ENCODE data around the gene RBBP8NL.

RBBP8NL gene

DNA sequence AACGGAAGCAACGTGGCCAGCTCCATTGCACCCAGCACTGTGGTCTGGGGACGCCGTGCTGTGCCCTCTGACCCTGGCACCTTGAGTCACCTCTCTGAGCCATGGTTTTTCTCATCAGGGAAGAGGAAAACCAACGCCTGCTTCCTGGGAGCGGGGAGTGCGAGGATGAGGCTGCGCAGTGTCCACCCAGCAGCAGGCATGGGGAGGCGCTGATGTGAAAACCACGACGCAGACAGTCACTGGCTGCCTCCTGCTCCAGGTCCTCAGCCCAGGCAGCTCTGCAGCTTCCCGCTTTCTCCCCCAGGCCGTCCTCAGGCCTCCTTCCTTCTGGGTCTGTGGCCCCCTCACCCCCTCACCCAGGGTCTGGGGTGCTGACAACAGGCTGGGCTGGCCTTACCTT, 34.5 kb upstream of the RBBP8NL start:
- DNase-seq, result no peak

DNA sequence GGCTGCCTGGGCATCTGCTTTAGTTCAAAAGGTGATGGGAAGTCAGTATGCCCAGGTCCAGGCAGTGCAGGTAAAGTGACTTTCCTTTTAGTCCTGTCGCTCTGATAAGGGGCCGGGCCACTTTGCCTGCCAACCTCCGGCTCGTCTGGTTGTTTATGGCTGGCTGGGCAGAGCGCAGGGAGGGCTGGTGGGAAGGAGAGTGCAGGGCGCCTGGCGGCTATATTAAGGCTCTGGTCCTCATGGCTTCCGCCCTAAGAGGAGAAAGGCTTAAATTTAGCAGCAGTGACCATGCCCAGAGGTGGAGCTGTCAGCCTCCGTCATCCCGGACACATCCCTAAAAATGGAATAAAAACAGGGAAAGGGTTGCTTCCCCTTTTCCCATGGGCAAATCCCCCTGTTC, 33.8 kb upstream of the RBBP8NL start:
- DNase-seq, result no peak

DNA sequence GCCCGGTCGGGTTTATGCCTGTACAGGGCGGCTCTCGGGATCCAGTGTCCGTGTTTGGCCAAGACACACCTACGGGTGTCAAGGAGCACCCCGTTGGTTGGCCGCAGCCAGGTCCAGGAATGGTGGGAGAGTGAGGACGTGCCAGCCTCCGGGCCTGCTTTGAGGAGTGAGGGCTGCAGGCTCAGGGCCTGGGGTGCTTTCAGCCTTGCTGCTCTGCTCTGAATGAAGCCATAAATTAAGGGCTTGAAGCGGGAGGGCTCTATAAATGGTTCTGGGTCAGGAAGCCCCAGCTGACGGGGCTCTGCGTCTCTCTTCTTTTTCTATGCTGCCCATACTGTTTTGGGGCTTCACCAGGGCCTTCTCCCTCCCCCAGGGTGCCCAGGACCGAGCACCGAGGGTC, 33.3 kb upstream of the RBBP8NL start:
- no peak for DNase-seq

DNA sequence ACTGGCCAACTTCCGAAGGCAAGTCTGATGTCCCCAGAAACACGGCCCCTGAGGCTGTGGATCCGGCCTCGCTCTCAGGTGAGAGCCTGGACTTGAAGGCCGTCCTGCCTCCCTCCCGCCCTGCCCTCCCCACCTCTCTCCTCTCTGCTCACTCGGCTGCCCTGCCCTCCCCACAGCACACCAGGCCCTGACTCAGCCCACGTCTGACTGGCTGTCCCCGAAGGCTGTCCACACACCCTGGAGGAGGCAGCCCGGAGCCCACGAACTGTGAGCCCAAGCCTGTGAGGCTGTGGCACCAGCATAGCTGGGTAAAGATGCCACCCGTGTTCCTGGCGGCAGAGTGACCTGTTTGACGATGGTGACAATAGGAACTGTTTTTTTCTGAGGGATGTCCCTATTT, 32.1 kb upstream of the RBBP8NL start:
- DNase-seq, result no peak

DNA sequence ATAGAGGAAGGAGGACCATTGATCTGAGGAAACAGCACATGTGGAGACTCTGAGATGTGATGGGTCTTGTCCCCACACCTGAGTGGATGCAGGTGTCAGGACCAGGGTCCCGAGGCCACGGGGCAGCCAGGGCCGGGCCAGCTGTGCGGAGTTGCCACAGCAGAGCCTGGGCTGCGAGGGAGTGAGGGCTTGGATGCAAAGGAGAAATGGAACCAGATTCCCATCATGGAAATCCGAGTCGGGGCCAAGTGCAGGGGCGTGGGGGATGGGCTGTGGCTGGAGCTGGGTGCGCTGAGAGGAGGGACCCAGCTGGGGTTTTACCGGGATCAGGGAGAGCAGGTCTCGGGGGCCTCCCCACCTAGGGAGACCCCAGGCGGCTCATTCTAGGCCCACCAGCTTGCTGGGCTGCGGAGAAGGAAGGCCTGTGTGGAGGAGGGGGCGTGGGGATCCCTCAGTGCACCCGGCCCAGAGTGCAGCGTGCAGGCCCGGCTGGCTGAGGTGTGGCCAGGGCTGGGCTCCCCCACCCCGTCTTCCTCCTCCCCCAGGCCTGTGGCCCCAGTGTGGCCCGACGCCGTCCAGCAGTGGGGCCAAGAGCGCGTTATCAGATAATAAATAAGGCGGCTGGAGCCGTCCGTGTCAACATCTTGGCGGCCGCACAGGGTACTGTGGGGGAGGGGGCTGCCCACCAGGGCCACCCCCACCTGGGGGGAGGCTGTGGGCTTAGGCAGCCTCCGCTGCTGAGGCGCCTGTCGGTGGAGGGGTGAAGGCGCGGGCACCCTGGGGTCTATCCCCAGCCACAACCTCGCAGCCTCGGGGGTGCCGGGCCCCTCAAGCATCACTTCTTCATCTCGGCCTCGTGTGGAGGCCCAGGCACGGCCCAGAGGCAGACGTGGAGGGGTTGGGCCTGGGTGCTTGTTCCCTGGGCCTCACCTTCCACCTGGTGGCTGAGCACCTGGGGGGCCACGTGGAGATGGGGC, 31.2 kb upstream of the RBBP8NL start:
- no peak for DNase-seq

DNA sequence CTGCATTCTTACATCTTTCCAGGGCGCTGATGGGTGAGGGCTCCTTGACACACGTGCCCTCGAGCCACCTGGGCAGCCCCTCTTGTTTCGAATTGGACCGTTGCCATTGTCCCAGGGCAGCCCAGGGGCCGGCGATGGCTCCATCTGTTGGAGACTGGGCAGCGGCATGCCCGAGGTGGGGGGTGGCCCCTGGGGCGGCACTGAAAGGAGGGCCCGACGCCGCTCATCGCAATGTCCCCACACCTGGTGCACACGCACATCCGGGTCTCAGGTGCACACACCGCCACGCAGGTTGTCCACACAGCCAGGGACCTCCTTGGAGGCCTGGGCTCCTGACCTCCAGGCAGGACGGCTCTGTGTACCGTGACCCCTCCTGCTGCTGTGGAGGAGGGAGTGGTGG, 30.5 kb upstream of the RBBP8NL start:
- no peak for DNase-seq

DNA sequence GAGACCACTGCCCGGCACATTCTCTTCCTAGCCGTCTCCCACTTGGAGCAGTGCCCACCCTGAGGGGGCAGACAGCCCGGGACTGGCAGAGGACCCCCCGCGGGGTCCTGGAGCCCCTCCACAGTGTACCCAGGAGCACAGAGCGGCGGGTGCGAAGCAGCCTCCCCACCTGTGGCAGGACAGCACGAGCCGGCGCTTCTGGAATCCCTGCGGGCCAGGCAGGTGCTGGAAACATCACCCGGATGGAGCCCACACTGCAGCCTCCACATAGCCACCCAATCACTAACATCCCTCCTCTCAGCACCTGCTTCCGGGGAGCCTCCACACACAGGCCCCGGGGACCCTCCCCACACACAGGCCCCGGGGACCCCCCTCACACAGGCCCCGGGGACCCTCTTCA, 29.8 kb upstream of the RBBP8NL start:
- DNase-seq, result no peak

DNA sequence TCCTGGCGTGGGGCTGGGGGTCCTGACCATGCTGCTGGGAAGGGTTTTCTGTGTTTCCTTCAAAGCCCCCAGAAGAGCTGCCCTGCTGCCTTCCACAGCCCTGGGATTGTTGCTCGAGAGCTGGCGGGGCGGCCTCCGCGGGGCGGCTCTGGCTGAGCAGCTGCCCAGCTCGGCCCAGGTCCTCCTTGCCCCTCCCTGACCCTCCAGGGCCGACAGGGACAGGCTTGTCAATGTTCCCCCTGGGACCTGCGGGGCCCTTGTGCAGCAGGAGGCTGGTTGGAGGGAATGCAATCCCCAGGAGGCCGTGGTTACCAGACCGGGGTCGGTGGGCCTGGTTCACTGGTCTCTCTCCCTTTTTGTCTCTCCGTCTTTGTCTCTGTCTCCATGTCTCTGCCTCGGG, 28.6 kb upstream of the RBBP8NL start:
- DNase-seq, result no peak

DNA sequence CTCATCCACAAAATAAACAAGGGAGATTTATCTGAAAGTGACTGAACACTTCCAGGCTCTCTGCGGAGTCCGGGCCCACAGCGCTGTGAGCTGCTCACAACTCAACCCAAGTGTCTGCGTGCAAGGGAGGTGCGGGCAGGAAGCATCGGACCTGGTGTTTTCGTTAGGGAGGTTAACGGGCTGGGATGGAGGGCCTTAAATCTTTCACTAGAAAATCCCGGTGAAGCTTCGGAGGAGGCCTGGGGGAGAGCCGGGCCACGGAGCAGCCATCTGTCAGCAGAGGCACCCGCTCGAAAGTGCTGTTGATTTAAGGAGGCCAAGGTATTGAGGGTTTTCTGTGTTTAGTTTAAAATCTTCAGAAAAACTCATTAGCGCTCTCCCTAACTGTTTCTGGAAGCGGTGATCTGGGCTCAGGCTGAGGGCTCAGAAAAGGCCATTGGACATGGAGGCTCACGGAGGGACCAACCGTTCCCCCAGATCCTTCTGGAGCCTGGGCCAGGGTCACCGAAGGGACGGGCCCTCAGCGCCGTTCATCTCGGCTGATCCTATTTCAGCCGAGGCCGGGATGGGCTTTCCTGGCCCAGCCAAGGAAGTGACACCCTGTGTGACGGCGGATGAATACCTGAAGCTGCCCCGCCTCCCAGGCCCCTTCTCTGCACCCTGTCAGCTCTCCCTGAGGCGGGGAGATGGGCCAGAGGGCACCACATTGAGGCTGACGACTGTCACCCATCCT, 27.7 kb upstream of the RBBP8NL start:
- DNase-seq, result no peak

DNA sequence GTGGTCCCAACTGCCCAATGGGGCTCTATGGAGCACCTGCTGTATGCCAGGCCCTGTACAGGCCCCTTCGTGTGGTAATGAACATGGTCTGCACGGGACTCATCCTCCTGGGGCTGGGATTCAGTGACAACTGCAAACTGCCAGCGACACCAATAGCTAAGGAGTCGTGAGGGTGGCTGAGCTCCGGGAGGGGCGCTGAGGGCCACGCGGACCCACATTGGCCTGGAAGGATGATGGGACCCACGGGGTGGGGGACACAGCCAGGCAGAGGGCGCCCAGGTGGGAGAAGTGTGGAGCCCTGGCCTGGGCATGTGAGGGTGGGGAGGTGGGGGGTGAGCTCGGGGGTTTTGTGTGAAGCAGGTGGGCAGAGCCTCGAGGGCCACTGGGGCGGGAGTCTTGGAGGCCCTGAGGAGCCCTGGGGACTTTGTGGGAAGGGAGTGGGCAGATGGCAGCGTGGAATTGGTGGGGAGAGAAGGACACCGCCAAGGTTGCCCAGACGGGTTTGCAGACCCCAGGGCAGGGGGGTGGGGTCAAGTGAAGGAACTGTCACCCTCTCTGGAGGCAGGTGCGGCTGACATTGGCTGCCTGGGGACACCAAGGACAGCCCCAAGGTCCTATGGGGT, 26.0 kb upstream of the RBBP8NL start:
- DNase-seq, result no peak

DNA sequence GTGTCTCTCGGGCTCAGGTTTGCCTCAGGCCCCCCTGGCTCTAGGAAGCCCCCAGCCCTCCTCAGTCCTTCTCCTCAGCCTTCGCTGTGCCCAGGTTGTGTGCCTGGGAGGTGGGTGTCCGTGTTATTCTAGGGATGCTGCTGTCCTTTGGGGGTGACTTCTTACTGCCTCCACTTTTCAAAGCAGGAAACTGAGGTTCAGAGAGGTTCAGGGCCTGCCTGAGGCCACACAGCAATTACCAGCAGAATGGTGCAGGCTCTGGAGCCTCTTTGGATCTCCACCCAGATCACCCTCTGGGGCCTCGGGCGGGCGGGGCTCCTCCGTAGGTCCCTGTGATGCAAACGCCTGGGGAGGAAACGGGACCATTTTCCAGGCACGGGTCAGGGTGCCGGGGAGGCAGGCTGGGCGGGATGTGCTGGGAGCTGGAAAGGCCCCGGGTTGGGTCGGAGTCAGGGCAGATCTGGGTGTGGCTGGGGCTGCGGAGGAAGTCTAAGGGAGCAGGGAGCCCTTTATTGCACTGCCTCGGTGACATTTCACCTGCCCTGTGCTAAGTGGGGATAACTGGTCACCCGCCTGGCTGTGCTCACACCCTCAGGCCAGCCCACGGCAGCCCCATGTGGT, 25.2 kb upstream of the RBBP8NL start:
- no peak for DNase-seq

DNA sequence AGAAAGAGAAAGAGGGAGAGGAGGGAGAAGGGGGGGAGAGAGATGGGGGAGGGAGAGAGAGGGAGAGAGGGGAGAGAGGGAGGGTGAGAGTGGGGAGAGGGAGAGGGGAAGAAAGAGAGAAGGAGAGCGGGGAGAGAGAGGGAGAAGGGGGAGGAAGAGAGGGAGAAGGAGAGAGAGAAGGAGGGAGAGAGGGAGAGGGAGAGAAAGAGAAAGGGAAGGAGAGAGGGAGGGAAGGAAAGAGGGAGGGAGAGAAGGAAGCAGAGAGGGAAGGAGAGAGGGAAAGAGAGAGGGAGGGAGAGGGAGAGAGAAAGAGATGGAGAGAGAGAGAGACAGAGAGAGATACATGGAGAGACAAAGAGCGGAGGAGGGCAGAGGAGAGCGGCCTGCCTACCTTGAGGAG, 24.6 kb upstream of the RBBP8NL start:
- DNase-seq, result no peak

DNA sequence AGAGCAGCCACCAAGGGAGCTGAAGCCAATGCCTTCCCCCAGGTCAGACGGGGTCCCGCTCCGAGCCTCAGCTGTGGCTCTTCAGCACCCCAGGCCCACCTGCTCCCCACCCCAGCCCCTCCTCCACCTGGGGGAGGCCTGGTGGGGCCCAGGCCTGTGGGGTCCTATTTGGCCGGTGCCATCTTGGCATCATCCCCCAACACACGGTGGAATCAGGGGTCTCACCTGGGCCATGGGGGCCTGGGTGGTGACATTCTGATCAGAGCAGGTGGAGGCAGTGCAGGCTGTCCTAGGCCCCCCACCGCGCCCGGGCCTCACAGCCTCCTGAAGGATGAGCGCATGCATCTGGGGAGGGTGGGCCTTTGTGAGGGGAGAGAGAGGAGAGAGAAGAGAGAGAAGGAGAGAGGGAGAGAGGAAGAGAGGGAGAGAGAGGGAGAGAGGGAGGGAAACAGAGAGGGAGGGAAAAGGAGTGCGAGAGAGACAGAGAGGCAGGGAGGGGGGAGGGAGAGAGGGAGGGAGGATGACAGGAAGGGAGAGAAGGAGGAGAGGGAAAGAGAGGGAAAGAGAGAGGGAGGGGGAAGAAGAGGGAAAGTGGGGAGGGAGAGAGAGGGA, 23.9 kb upstream of the RBBP8NL start:
- no peak for DNase-seq

DNA sequence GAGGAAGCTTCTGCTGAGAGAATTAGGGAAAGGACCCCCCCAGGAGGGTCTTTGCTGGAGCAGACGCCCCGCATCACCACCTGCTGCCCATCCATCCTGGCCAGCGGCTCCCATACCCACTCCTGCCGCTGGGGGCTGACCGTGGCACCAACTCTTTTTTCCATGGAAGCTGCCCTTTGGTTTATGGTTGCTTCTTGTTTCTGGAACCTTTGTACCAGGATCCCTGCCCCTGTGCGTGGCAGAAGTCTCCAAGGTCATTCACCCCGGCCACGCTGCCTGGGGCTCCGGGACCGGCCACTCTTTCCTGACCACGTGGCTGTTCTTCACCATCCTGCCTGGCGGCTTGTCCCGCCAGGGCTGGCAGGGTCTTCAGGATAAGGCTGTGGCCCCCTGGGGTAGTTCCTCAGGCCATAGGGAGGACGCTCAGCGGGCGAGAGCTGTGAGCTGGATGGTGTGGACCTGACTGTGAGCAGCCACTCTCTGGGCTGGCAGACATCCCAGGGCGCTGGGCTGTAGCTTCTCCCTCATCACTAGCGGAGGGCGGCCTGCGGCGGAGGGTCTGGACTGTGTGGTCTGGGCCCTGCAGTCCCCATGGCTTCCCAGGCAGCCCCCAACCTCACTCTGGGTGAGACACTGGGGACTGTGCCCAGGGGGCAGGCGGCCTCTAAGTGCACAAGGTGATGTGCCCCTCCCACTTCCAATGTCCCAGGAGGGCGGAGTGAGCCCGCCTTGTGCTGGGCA, 22.8 kb upstream of the RBBP8NL start:
- no peak for DNase-seq

DNA sequence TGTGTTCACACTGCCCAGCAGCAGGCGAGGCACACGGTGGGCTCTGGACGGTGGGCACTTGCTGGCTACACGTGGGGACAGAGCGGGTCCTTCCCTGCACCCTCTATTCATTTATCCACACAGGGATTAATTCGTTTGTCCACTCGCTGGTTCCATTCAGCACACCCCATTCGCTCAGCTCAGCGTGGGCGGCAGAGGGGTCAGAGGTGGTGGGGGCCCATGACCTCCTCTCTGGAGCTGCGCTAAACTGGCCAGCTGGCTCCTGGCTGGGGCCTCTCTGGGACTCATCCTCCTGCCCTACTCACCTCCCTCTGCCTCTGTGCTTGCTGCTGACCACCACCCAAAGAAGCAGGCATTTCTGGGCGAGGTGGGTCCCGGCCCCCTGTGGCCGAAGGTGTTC, 21.4 kb upstream of the RBBP8NL start:
- DNase-seq, result no peak

DNA sequence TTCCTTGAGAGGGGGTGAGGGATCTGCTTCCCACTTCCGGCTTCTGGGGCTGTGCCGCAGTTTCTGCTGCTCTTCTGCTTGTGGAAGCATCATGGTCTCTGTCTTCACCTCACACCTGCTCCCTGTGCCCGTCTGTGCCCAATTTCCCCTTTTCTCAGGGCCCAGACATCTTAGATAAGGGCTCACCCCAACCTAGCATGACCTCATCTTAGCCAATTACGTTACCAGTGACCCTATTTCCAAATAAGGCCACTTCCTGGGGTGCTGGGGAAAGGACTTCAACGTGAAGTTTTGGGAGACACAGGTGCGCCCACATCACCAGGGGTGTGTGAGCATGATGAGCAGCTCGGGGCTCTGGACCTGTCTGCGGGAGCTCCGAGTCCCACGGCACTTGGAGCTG, 20.7 kb upstream of the RBBP8NL start:
- DNase-seq, result no peak

DNA sequence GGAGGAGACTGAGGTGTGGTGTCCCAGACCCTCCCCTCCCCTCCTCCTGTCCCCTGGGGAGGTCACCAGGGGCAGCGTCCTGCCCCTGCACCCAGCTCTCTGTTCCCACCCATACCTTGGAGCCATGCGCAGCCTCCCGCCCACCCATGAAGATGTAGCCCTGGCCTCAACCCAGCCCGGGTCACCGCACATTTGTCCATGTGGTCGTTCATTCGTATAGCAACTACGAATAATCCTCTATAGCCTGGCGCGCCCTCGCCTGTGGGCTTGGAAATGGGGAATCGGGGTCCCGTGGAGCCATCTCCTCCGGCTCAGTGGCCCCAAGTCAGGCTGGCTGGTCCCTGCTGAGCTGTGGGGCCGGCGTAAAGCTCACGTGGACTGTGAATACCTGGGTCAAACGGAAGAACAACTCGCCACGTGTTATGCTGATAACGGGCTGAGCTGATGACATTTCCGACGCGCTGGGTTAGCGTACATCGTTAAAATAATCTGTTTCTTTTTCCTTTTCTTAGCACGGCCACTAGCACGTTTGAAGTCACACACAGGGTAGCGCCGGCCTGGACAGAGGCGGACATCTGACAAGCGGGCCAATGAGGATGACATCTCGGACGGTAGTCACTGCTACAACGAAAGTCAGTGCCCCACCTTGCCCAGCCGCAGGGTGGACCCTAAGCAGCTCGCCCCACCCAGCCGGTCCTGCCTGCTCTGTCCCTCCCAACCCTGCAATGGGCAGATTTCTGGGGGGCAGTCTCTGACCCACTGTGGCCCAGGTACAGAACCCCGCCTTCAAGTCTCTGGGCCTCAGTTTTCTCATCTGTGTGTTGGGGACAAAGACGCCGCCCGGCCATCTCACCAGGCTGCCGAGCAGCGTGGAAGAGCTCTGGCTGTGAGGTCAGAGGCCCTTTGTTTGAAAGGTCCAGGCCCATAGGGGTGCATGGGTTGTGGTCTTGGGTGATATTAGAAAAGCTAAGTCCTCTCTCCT, 19.8 kb upstream of the RBBP8NL start:
- no peak for DNase-seq

DNA sequence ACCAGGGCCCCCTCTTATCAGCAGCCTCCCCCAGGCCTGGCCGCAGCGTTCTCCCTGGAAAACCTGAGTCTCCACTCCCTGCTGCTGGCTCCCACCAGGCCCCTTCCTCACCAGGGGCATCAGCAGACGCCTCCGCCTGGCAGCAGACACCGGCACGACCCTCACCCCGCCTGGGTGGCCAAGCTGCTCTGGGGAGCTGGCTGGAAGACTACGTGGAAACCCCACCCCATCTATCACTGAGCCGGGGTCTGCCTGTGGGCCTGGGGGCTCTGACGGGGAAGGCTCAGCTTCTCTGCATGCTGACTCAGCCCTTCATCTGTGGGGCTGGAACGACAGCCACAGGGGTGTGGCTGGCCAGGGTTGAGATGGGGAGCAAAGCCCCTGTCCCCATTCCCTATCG, 19.1 kb upstream of the RBBP8NL start:
- DNase-seq, result no peak

DNA sequence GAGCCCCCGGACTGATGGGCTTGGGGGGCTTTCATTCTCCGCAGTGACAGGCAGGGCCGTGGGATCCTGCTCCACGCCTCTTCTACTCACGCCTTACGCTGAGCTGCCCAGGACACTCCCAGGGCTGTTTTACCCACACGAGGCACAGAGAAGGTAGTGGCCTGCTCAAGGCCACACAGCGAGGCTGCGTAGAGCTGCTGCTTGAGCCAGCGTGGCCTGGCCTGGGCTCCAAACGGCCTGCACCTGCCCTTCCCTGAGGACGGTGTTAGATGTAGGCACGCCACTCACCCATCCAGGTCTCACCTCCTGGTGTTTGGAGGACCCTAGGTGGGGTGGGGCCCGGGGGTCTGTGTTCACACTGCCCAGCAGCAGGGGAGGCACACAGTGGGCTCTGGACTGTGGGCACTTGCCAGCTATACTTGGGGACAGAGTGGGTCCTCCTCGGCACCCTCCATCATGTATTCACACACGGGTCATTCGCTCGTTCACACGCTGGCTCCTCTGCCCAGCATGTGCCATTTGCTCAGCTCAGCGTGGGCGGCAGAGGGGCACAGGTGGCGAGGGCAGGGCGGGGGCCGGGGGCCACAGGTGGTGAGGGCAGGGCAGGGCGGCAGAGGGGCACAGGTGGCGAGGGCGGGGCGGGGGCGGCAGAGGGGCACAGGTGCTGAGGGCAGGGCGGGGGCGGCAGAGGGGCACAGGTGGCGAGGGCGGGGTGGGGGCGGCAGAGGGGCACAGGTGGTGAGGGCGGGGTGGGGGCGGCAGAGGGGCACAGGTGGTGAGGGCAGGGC, 18.4 kb upstream of the RBBP8NL start:
- DNase-seq, result no peak

DNA sequence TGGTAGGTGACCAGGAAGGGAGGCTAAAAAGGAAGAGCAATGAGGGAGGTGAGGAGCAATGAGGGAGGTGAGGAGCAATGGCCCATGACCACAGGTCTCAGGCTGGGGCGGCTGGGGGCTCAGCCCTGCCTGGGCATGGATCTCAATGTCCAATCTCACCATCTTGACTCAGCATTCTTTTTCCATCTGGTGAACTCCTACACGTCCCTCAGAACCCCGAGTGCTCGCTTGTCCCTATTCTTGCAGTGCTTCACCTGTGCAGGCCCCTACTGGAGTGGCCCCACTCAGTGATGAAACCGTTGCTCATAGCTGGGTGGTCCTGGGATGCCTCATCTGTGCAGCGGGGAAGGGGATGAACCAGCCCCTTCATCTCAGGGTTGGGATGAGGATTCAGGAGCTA, 16.9 kb upstream of the RBBP8NL start:
- DNase-seq, result no peak
